DMS53 treated with DMSO at 0.1 percent for 48 hours (cell line): Measurements from ENCODE around the gene HIRIP3.
"Not testable (repeated sequence)": the region's sequence is repeated elsewhere in the genome, so short reads cannot be mapped to it uniquely, and the experiment has no call there.

Experiments used
- DNase-seq: peaks from one replicate; lab custom pipeline; 2025; ENCODE audit not compliant: unreplicated experiment; lab: John Stamatoyannopoulos, UW

Gene HIRIP3

GRCh38 chr16:29961479-29962343, 33.7 kb downstream of the HIRIP3 start, which contains the start of gene TMEM219:
TSS of gene TMEM219 (plus strand) at chr16:29962079. CDS start at chr16:29963144, 1,065 bp downstream.
- DNase-seq, result peak; percentile 58

GRCh38 chr16:29961127-29961478, 34.3 kb downstream of the HIRIP3 start:
- no peak for DNase-seq

GRCh38 chr16:29959821-29960220, 35.6 kb downstream of the HIRIP3 start:
- not testable (repeated sequence) for DNase-seq

- no peak for DNase-seq
Measured at GRCh38 chr16:29959293-29959692, 36.1 kb downstream of the HIRIP3 start.

GRCh38 chr16:29958756-29959155, 36.7 kb downstream of the HIRIP3 start:
- DNase-seq, result no peak

GRCh38 chr16:29951625-29952365, 43.6 kb downstream of the HIRIP3 start:
- no peak for DNase-seq

- no peak for DNase-seq
Measured at GRCh38 chr16:29950806-29951461, 44.5 kb downstream of the HIRIP3 start.

- DNase-seq, result no peak
Measured at GRCh38 chr16:29947897-29948296, 47.5 kb downstream of the HIRIP3 start.

- DNase-seq, result peak; percentile 80
Measured at GRCh38 chr16:29943846-29944799, 51.3 kb downstream of the HIRIP3 start.
